Motor neuron (in vitro differentiated cells): ENCODE results near the gene MFAP5. TPM values are rescaled to one million over a fixed set of nuclear protein-coding genes. Genes with fewer than 3 reads are reported as not detected.

Experiments
- ATAC-seq, 8 experiments: fragments of 200-7000 bp; cut with Tn5 transposase; replicated peaks in 6 of 8; 2 replicates each; pipeline ENCODE4 v1.8.0; 2021; ENCODE audit warnings: mild to moderate bottlenecking in 8 of 8, moderate library complexity in 8 of 8
- H3K27ac ChIP-seq, 2 donors: fragments of 250-450 bp; sonication (Bioruptor Pico); 2 replicates each; pipeline ENCODE4 v1.9.0; 2021; ENCODE audit warnings: antibody characterized with exemption in 2 of 2, mild to moderate bottlenecking in 2 of 2, moderate library complexity in 1 of 2
- H3K4me1 ChIP-seq, 2 donors: fragments of 250-450 bp; sonication (Bioruptor Pico); replicated peaks in 1 of 2; 2 replicates each; pipeline ENCODE4 v1.6.1; 2021; ENCODE audit warnings: antibody characterized with exemption in 2 of 2, mild to moderate bottlenecking in 2 of 2, moderate library complexity in 1 of 2
- H3K4me3 ChIP-seq, 5 donors: fragments of 250-450 bp; sonication (Bioruptor Pico); 2 replicates each; pipeline ENCODE4 v1.9.0; 2021; ENCODE audit warnings: antibody characterized with exemption in 5 of 5, mild to moderate bottlenecking in 5 of 5, moderate library complexity in 4 of 5
- WGBS, 10 experiments: fragments of 450-650 bp; shearing (Covaris generic); methylation state at CpG; one replicate each; pipeline ENCODE4 v1.0.0; 2022; 5-methylcytosine and 5-hydroxymethylcytosine counted together
- in situ Hi-C, 9 experiments: fragments of 400-800 bp; cut with MboI; loops; one replicate each; pipeline ENCODE4 v1.15.0; 2021; ENCODE audit warnings: low sequenced_read_pairs in 9 of 9, low pct_unique_long_range_greater_than_20kb in 2 of 9; ENCODE audit not compliant: unreplicated experiment in 9 of 9
- total RNA-seq, 8 experiments: library from RNA; unstranded; fragments of 300-600 nt; gene quantifications; 2 replicates each; pipeline versions ENCODE4 v1.2.3 to v1.2.4, GENCODE V29; 2022

The MFAP5 gene, protein sequence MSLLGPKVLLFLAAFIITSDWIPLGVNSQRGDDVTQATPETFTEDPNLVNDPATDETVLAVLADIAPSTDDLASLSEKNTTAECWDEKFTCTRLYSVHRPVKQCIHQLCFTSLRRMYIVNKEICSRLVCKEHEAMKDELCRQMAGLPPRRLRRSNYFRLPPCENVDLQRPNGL
- total RNA-seq, result 1 to 10 TPM in 1 of 8 experiments, under 1 TPM in 4, not detected in 3; 0.66 to 1.9 (median 0.81) TPM

DNA sequence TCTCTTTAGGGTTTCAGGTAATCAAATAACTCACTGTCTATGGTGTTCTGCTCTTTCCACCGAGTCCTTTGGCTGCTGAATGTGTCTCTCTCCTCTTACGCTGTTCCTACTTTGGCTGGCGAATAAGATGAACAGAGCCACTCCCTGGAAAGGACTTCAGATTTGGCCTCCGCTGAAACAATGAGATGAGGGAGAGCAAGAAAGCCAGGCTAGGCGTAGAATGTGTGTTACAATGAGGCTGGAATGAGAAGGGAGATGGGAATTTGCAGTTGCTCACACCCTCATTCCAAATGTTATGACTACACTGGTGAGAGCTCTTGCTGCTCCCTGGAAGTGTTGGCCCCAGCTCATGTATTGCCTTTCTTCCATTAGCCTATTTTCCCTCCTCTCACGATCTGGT lies at the start of gene MFAP5:
Gene MFAP5, minus strand, starts transcription at position 234 of the 400 bp plus-strand sequence. CDS start 722 bp downstream, outside the sequence.
- ATAC-seq, result peak in 2 of 8 experiments; percentile 71 to 83
- no peak within 1 kb of the TSS for H3K4me3 ChIP-seq
- 6 to 77% (median 55%) methylated on average over 1 to 6 of the region's 6 CpGs; no CpG with 5 or more reads in 1 of the 10 experiments for WGBS, 10 experiments
- no peaks in the 10 kb centered on the region for H3K4me1 ChIP-seq
- in situ Hi-C loops, result loop anchor here in 2 of 9 experiments (25.0 kb wide), 2 partner anchors 225 to 375 kb away; no protein-coding TSS in a partner anchor
- no peak within 1 kb of the TSS for H3K27ac ChIP-seq

DNA sequence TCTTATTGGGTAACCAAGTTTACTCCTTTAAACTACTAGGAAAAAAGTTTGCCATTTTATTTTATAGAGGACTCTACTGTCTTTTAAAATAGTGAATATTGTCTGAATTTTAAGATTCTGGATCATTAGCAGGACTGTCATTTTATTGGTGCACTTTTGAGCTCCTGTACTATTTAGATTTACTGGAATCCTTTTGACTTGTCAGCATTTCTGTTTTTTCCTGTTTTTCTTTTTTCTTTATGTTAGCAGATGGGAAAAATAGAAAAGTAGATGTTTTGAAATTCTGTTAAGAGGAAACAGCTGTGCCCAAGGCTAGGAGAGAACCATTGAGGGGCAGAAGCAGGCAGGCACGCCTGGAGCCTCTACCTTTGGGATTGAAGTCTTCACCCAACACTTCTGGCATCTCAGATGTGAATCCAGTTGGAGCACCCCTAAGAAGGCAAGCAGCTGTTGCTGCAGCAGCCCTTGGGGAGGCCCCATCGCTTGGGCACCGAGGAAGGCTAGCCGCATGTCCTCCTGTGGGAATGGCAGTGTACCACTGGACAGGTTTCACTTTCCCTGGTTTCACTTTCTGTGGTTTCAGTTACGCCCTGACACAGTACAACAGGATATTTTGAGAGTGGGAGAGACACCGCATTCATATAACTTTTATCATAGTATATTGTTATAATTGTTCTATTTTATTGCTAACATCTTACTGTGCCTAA lies 46.7 kb upstream of the MFAP5 start:
- H3K27ac ChIP-seq, result no peak overlapping the region
- peak in 2 of 8 experiments; percentile 73 to 94 for ATAC-seq
- peaks cover 0 to 3% of the 10 kb centered on the region in 2 donors for H3K4me1 ChIP-seq
- no peak overlapping the region for H3K4me3 ChIP-seq
- WGBS, 10 experiments, result 94 to 100% (median 100%) methylated on average over 1 to 4 of the region's 6 CpGs; no CpG with 5 or more reads in 6 of the 10 experiments
- in situ Hi-C loops, result no loop called here

DNA sequence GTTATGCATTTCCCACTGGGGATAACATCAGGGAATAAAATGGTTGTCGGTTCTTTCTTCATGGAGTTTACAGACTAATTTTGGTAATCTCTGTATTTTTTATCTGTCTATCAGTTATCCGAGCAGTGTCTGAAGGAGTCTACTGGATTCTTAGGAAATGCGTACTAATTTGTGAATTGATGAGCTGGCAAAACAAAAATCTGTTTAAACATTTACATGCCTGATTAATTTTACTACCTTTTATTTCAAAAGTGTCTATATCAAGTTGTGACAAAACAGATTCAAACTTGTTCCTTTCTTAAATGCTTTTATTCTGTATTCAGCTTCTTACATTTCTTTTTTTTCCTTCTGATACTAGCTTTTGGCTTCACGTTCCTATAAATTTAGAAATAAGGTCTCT lies 39.5 kb upstream of the MFAP5 start:
- Histone ChIP-seq H3K27ac (no peak overlapping the region), H3K4me3 (no peak overlapping the region), H3K4me1 (peaks cover 8 to 12% of the 10 kb centered on the region in 2 donors)
- in situ Hi-C loops, result no loop called here
- ATAC-seq, result no peak
- WGBS, 10 experiments, result 74 to 100% (median 93%) methylated on average over 1 to 4 of the region's 4 CpGs

DNA sequence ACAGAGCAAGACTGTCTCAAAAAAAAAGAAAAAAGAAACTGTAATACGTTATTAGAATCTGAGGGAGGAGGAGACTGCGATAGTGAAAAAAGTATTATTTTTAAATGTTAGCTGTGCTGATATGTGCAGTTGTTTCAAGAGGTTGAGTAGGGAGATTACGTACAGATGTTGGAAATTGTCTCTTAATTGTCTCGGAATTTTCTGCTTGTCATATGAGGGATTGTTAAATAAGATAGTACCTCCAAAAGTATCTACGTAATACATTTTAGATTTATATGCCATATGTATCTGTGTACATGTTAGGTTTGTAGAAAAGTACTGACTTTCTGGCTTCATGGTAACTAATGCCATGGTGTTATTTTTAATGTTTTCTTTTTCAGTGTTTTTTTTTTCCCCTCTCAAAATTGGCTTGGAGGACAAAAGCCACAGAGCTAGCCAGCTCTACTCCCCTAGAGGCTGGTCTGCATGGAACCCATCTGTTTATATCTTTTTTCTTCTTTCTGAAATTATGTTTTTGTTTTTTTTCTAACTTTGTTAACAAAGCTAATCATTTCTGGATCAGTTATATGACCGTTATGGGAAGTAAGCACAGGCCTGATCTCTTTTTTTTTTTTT lies 38.5 kb upstream of the MFAP5 start:
- H3K4me3 ChIP-seq, result no peak overlapping the region
- ATAC-seq, result no peak
- in situ Hi-C loops, result no loop called here
- H3K4me1 ChIP-seq, result peaks cover 6 to 16% of the 10 kb centered on the region in 2 donors
- H3K27ac ChIP-seq, result no peak overlapping the region
- 52 to 96% (median 93%) methylated on average over 3 to 6 of the region's 6 CpGs for WGBS, 10 experiments

DNA sequence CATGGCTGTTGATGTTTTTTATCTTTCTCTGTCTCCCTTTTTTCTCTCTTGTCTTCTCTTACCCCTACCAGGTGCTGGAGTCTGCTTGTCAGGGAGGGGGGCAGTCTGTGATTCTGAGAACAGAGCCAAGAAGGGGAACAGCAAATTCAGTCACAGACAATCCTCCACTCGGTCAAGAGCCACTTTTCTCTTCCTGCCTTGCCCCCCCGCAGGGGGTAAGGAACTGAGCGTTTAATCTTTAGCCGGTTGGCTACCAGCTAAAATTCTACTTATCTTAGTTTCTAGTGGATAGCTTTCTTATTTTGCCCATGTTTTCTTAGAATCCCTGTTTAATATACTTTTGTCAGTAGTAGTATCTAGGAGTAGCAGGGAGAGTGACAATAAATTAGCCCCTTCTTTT lies 37.1 kb upstream of the MFAP5 start:
- in situ Hi-C loops, result loop anchor here in 6 of 9 experiments (25.0 kb wide), 2 partner anchors 188 to 338 kb away; no protein-coding TSS in a partner anchor
- H3K27ac ChIP-seq, result no peak overlapping the region
- H3K4me1 ChIP-seq, result peaks cover 6 to 18% of the 10 kb centered on the region in 2 donors
- H3K4me3 ChIP-seq, result peak overlapping the region in 4 of 5 donors; percentile 52 to 98 (median 84)
- ATAC-seq, result no peak
- WGBS, 10 experiments, result 0 to 100% (median 19%) methylated on average over 1 to 4 of the region's 4 CpGs; no CpG with 5 or more reads in 2 of the 10 experiments

DNA sequence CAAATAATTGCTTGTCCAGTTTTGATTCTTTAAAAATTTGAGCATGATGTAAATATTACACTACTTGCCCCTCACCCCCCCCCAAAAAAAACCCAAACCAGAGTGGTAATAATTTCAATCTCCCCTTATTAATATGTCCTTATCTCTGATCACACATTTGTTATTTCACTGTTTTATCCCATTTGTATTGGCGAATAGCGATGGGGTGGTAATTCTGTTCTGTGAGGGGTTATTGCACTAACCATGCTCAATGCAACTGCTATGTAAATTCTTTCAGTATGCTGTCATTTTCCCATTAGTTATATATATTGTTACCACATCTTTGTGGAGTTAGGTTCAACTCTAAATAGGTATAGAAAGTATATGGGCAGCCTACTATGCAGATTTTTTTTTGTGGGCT lies 36.3 kb upstream of the MFAP5 start:
- WGBS, 10 experiments, result 0 to 79% (median 6%) methylated on average over 1 to 2 of the region's 2 CpGs; no CpG with 5 or more reads in 4 of the 10 experiments
- Histone ChIP-seq H3K4me3 (peak overlapping the region; percentile 52 to 98 (median 87)), H3K4me1 (peaks cover 6 to 18% of the 10 kb centered on the region in 2 donors), H3K27ac (peak overlapping the region in 1 of 2 donors; percentile 88)
- no peak for ATAC-seq
- in situ Hi-C loops, result loop anchor here in 6 of 9 experiments (25.0 kb wide), 2 partner anchors 188 to 338 kb away; no protein-coding TSS in a partner anchor

DNA sequence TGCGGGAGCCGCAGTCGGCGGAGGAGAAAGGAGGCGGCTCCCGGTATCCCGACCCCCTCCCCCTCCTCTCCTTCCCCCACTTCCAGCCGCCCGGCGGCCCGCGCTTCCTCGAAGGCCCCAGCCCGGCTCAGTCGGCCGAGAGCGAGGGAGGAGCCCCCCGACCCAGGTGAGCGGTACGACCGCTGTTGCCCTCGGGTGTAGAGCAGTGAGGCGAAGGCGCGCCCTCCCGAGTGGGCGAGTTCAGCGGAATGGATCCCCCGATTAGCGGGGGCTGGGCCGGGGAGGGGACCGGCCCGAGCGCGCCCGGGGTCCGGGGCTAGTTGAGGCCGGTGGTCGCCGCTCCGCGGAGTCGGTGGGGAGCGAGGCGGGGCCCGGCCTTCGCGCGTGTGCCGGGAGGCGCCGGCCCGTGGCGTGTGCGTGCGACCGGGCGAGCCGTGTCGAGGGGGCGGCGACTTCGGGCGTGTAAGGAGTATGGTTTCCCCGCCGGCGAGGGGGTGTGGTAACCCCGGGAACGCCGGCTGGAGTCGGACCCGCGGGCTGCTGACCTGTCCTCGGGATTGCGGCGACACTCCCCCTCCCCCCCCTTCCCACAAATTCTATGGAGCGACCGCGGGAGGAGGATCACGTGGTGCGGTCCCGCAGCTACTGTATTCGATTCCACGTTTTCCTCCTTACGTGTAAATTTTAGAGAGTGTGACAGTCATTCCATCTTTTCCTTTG lies 35.7 kb upstream of the MFAP5 start:
- WGBS, 10 experiments, result 0% methylated on average over 1 to 2 of the region's 85 CpGs; no CpG with 5 or more reads in 7 of the 10 experiments
- Histone ChIP-seq H3K4me1 (peaks cover 11 to 23% of the 10 kb centered on the region in 2 donors), H3K27ac (peak overlapping the region; percentile 86 to 88), H3K4me3 (peak overlapping the region; percentile 52 to 98 (median 87))
- in situ Hi-C loops, result loop anchor here in 6 of 9 experiments (25.0 kb wide), 2 partner anchors 189 to 339 kb away; no protein-coding TSS in a partner anchor
- ATAC-seq, result peak; percentile 46 to 61 (median 50)

DNA sequence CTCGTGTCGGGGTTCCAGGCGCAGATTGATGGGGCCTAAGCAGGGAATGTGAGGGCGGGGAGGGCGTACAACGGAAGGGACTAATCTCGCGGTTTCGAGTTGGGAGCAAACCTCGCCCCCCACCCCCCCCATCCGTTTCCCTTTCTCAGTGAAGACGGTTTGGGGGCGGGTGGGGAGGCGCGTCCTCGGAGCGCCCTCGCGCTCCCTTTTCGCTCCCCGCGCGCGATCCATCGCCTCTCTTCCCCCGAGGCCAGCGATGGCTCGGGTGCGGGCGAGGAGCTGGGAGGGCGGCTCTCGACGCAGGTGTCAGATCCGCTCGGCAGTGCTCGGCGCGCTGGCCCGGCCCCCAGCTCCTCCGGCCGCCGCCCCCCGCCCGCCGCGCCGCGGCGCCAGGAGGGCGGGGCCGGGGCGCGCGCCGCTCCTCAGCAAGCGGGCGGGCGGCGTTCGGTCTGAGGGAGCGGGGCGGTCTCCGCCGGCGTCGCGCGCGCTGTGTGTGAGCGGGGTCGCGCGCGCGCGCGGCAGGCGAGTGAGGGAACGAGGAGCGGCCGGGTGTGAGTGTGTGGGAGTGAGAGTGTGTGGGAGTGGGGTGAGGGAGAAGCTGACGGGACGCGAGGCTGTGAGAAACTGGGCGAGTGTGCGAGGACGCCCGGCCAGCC lies 35.0 kb upstream of the MFAP5 start, which contains the start of gene RIMKLB:
Gene RIMKLB, plus strand, starts transcription at position 516 of the 656 bp plus-strand sequence. CDS start 15,876 bp downstream, outside the sequence.
- peaks cover 17 to 29% of the 10 kb centered on the region in 2 donors for H3K4me1 ChIP-seq
- WGBS, 10 experiments, result no CpG with 5 or more reads among the region's 88 CpGs
- peak; percentile 76 to 86 (median 84) for ATAC-seq

DNA sequence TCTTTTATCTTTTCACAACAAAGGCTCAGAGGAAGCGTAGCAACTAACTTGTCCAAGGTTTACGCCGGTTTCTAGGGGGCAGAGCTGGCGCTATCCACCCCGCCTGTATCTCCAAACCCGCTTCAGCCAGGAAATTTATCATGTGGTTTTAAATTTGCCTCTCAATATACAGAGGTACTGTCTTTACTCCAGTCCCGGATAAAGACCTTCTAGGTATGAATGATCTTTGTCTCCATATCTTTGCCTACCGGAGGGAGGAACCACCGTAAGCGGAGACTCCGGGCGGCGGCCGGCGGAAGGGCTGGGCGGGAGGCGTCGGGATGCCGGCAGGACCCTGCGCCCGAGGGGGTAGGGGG lies 34.5 kb upstream of the MFAP5 start:
- peaks cover 21 to 32% of the 10 kb centered on the region in 2 donors for H3K4me1 ChIP-seq
- peak overlapping the region; percentile 52 to 98 (median 87) for H3K4me3 ChIP-seq
- WGBS, 10 experiments, result 0 to 7% (median 0%) methylated on average over 4 to 7 of the region's 21 CpGs; no CpG with 5 or more reads in 3 of the 10 experiments
- in situ Hi-C loops, result loop anchor here in 6 of 9 experiments (25.0 kb wide), 2 partner anchors 190 to 340 kb away; no protein-coding TSS in a partner anchor
- H3K27ac ChIP-seq, result peak overlapping the region; percentile 86 to 88
- ATAC-seq, result peak in 3 of 8 experiments; percentile 3 to 9 (median 8)

More for the DNA sequence above, 35.0 kb upstream of the MFAP5 start, which contains the start of gene RIMKLB:
- H3K27ac ChIP-seq, result peak within 1 kb of the TSS; percentile 86 to 88
- peak within 1 kb of the TSS; percentile 52 to 98 (median 87) for H3K4me3 ChIP-seq
- in situ Hi-C loops, result loop anchor here in 6 of 9 experiments (25.0 kb wide), 2 partner anchors 190 to 340 kb away; no protein-coding TSS in a partner anchor

DNA sequence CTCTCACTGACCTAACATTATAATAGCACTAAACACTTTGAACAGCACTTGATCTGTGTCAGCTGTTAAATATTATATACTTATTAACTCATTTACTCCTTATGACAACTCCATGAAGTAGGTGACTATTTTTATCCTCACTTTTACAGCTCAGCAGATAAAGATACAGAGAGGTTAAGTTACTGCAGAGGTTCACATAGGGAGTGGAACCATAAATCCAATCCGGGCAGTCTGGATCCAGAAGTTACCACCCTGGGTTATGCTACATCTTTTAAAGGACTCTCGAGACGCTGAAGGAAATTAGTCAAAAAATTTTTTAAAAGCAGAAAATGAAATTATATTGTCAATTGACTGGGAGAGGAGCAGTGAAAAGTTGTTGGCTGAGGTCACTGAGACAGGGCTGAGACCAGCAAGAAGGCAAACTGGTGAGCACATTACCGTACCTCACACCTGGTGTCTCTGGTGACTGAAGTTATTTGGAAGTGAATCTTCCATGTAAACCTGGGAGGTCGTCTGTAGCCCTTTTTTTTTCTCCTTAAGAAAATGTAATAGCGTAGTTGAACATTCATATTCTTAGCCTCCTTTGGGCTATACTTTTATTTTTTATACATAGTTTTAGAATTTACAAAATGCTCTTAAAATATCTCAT lies 33.9 kb upstream of the MFAP5 start:
- 0 to 42% (median 17%) methylated on average over 1 to 6 of the region's 6 CpGs for WGBS, 10 experiments
- in situ Hi-C loops, result loop anchor here in 6 of 9 experiments (25.0 kb wide), 2 partner anchors 191 to 341 kb away; no protein-coding TSS in a partner anchor
- H3K4me3 ChIP-seq, result peak overlapping the region; percentile 52 to 98 (median 87)
- H3K4me1 ChIP-seq, result peaks cover 26 to 37% of the 10 kb centered on the region in 2 donors
- peak overlapping the region; percentile 86 to 88 for H3K27ac ChIP-seq
- ATAC-seq, result no peak

DNA sequence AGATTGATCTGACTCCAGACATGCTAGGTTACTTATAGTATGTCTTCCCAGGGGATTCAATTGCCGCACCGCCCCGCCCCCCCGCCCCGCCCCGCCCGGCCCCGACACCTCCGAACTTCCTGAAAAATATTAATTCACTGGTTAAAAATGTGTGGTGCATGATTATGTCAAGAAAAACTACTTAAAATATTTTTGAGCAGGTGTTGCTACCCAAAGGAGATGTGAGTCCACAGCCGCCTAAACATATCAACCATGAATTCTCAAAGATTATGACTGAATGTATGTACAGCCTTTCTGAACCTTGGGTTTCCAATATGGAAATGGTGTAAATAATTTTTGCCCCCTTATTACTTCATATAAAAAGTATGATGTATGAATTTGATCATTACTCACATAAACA lies 32.5 kb upstream of the MFAP5 start:
- in situ Hi-C loops, result loop anchor here in 6 of 9 experiments (25.0 kb wide), 2 partner anchors 192 to 342 kb away; no protein-coding TSS in a partner anchor
- 80 to 100% (median 100%) methylated on average over 1 to 2 of the region's 10 CpGs; no CpG with 5 or more reads in 6 of the 10 experiments for WGBS, 10 experiments
- Histone ChIP-seq H3K4me1 (peaks cover 30 to 40% of the 10 kb centered on the region in 2 donors), H3K27ac (no peak overlapping the region), H3K4me3 (no peak overlapping the region)
- no peak for ATAC-seq
